Neural crest cell (in vitro differentiated cells): ENCODE data around the gene PLN. TPM values are rescaled to one million over a fixed set of nuclear protein-coding genes. Genes with fewer than 3 reads are reported as not detected.

ENCODE experiments used
- DNase-seq: peaks from one replicate; pipeline ENCODE4 v3.0.0; 2021; ENCODE audit warnings: low read depth, mixed read lengths, low spot score
- H3K27ac Mint-ChIP-seq: one replicate; pipeline ENCODE4 v1.8.0; 2021; ENCODE audit warnings: mild to moderate bottlenecking, mixed read lengths; ENCODE audit not compliant: unreplicated experiment
- H3K27me3 Mint-ChIP-seq: 2 replicates; pipeline ENCODE4 v1.8.0; 2021; ENCODE audit warnings: low read depth, mild to moderate bottlenecking, mixed read lengths
- H3K36me3 Mint-ChIP-seq: 2 replicates; pipeline ENCODE4 v1.8.0; 2021; ENCODE audit warnings: low read depth, mild to moderate bottlenecking, mixed read lengths
- H3K4me1 Mint-ChIP-seq: 2 replicates; pipeline ENCODE4 v1.8.0; 2021; ENCODE audit warnings: mixed read lengths
- H3K4me3 Mint-ChIP-seq: one replicate; pipeline ENCODE4 v1.8.0; 2021; ENCODE audit warnings: mild to moderate bottlenecking, mixed read lengths
- H3K9me3 Mint-ChIP-seq: 2 replicates; pipeline ENCODE4 v1.8.0; 2021; ENCODE audit warnings: mixed read lengths
- total RNA-seq: library from RNA; stranded (reverse); gene quantifications from 2 replicates; pipeline ENCODE4 v1.2.1, GENCODE V29; 2021
- TF ChIP-seq, protein P1 (sequence below): fragments of 200-600 bp; sonication (generic); conservative IDR thresholded peaks from 2 replicates; pipeline ENCODE4 v1.5.0; 2021; ENCODE audit warnings: antibody characterized with exemption, mild to moderate bottlenecking

The PLN gene
- total RNA-seq, 1 donor from 2014 or later = not detected

- peaks cover 2% of the 10 kb centered on the region for H3K9me3 Mint-ChIP-seq
- H3K4me3 Mint-ChIP-seq = no peak overlapping the region
- DNase-seq = no peak
- TF ChIP-seq, protein P1, sequence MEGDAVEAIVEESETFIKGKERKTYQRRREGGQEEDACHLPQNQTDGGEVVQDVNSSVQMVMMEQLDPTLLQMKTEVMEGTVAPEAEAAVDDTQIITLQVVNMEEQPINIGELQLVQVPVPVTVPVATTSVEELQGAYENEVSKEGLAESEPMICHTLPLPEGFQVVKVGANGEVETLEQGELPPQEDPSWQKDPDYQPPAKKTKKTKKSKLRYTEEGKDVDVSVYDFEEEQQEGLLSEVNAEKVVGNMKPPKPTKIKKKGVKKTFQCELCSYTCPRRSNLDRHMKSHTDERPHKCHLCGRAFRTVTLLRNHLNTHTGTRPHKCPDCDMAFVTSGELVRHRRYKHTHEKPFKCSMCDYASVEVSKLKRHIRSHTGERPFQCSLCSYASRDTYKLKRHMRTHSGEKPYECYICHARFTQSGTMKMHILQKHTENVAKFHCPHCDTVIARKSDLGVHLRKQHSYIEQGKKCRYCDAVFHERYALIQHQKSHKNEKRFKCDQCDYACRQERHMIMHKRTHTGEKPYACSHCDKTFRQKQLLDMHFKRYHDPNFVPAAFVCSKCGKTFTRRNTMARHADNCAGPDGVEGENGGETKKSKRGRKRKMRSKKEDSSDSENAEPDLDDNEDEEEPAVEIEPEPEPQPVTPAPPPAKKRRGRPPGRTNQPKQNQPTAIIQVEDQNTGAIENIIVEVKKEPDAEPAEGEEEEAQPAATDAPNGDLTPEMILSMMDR = no peak
- H3K36me3 Mint-ChIP-seq = peaks cover 25% of the 10 kb centered on the region
- no peaks in the 10 kb centered on the region for H3K4me1 Mint-ChIP-seq
- no peaks in the 10 kb centered on the region for H3K27me3 Mint-ChIP-seq
- no peak overlapping the region for H3K27ac Mint-ChIP-seq
Measured at GRCh38 chr6:118603372-118603771, 55.3 kb downstream of the PLN start.

GRCh38 chr6:118606268-118606667, 58.2 kb downstream of the PLN start:
- DNase-seq = no peak
- Mint-ChIP-seq H3K9me3 (peaks cover 6% of the 10 kb centered on the region), H3K4me1 (no peaks in the 10 kb centered on the region), H3K27ac (no peak overlapping the region), H3K36me3 (peaks cover 34% of the 10 kb centered on the region), H3K27me3 (no peaks in the 10 kb centered on the region), H3K4me3 (no peak overlapping the region)
- TF ChIP-seq, protein P1 = no peak

DNA sequence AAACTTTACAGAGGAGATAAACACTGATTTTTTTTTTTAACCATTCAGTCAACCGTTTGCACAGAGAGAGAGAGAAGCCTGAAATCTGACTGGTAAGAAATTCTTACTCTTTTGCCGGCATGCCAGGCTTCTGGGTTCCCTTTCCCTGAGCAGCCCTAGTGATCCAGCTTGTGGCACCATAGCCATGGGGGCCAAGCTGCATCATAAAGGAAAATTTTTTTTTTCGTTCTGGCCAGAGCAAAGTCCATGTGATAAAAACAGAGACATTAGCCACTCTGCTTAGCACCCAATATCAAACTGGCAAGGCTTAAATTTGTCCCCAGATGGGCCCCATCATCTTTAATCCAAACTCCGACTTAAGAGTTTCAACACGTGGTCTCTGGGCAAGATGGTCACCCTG, 58.8 kb downstream of the PLN start:
- H3K9me3 Mint-ChIP-seq = peaks cover 8% of the 10 kb centered on the region
- TF ChIP-seq, protein P1 = no peak
- no peak overlapping the region for H3K27ac Mint-ChIP-seq
- H3K4me1 Mint-ChIP-seq = no peaks in the 10 kb centered on the region
- peaks cover 35% of the 10 kb centered on the region for H3K36me3 Mint-ChIP-seq
- H3K27me3 Mint-ChIP-seq = no peaks in the 10 kb centered on the region
- H3K4me3 Mint-ChIP-seq = no peak overlapping the region
- DNase-seq = no peak

Other genes starting within 250 kb of the PLN start
- gene CEP85L, start 103.3 kb downstream of the PLN start, total RNA-seq = 16.8 and 18.1 TPM in 2 replicates